GM18502 (cell line): ENCODE results near the gene SUDS3.
"Not testable (repeated sequence)": the region's sequence is repeated elsewhere in the genome, so short reads cannot be mapped to it uniquely, and the experiment has no call there.

Experiments
- ATAC-seq: cut with Tn5 transposase; IDR thresholded peaks from one replicate; pipeline ENCODE4 v1.9.1; 2021; ENCODE audit warnings: mild to moderate bottlenecking; ENCODE audit not compliant: unreplicated experiment, poor library complexity

Gene SUDS3

GRCh38 chr12:118391424-118391823 is 15.1 kb downstream of the SUDS3 start:
- ATAC-seq, result no peak

- ATAC-seq, result no peak
These were observed 15.5 kb downstream of the SUDS3 start for GRCh38 chr12:118391836-118392235.

GRCh38 chr12:118397708-118398440 is 21.5 kb downstream of the SUDS3 start:
- ATAC-seq, result no peak

- no peak for ATAC-seq
These were observed 22.2 kb downstream of the SUDS3 start for GRCh38 chr12:118398524-118398923.

- no peak for ATAC-seq
These were observed 22.6 kb downstream of the SUDS3 start for GRCh38 chr12:118398940-118399339.

- no peak for ATAC-seq
These were observed 25.9 kb downstream of the SUDS3 start for GRCh38 chr12:118402251-118402650.

- no peak for ATAC-seq
These were observed 28.6 kb downstream of the SUDS3 start for GRCh38 chr12:118404876-118405521.

- ATAC-seq, result not testable (repeated sequence)
These were observed 31.9 kb downstream of the SUDS3 start for GRCh38 chr12:118408241-118408640.

GRCh38 chr12:118409834-118410233 is 33.5 kb downstream of the SUDS3 start:
- ATAC-seq, result no peak

GRCh38 chr12:118417942-118418341 is 41.6 kb downstream of the SUDS3 start:
- no peak for ATAC-seq

- ATAC-seq, result no peak
These were observed 42.2 kb downstream of the SUDS3 start for GRCh38 chr12:118418385-118419057.

- ATAC-seq, result no peak
These were observed 44.3 kb downstream of the SUDS3 start for GRCh38 chr12:118420673-118421072.

GRCh38 chr12:118424884-118425283 is 48.5 kb downstream of the SUDS3 start:
- ATAC-seq, result no peak

- ATAC-seq, result no peak
These were observed 49.0 kb downstream of the SUDS3 start for GRCh38 chr12:118425364-118425763.

- ATAC-seq, result no peak
These were observed 51.5 kb downstream of the SUDS3 start for GRCh38 chr12:118427819-118428218.

GRCh38 chr12:118428643-118429042 is 52.3 kb downstream of the SUDS3 start:
- ATAC-seq, result no peak

GRCh38 chr12:118429688-118430383 is 53.5 kb downstream of the SUDS3 start:
- ATAC-seq, result no peak

GRCh38 chr12:118430516-118430915 is 54.2 kb downstream of the SUDS3 start:
- ATAC-seq, result no peak

- ATAC-seq, result no peak
These were observed 56.6 kb downstream of the SUDS3 start for GRCh38 chr12:118432812-118433545.
